Calu3 (cell line): ENCODE data around the gene MAP2. TPM values are rescaled to one million over a fixed set of nuclear protein-coding genes. Genes with fewer than 3 reads are reported as not detected.

Source experiments
- BruUV-seq: library from RNA; stranded (reverse); fragments of 400-500 nt; replicated peaks from 2 replicates; lab custom pipeline; 2021; lab: Mats Ljungman, UMichigan
- CTCF ChIA-PET: fragments of 300-600 bp; sonication (Branson Sonifier 250); formaldehyde crosslinking; loops from one replicate; lab custom pipeline; 2022; ENCODE audit warnings: antibody characterized with exemption; lab: Charles Lee
- DNase-seq: peaks from one replicate; pipeline ENCODE4 v3.0.0; 2022
- H3K27ac Mint-ChIP-seq: one replicate; pipeline ENCODE4 v1.8.0; 2022; ENCODE audit warnings: mixed read lengths; ENCODE audit not compliant: unreplicated experiment
- H3K27me3 Mint-ChIP-seq: one replicate; pipeline ENCODE4 v1.8.0; 2022; ENCODE audit warnings: mixed read lengths; ENCODE audit not compliant: unreplicated experiment
- H3K36me3 Mint-ChIP-seq: one replicate; pipeline ENCODE4 v1.8.0; 2022; ENCODE audit warnings: mild to moderate bottlenecking, moderate library complexity, mixed read lengths; ENCODE audit not compliant: insufficient read depth, unreplicated experiment
- H3K4me1 Mint-ChIP-seq: one replicate; pipeline ENCODE4 v1.8.0; 2022; ENCODE audit warnings: mild to moderate bottlenecking, low read depth, mixed read lengths; ENCODE audit not compliant: unreplicated experiment
- H3K4me3 Mint-ChIP-seq: one replicate; pipeline ENCODE4 v1.8.0; 2022; ENCODE audit warnings: mild to moderate bottlenecking, low read depth, moderate library complexity, mixed read lengths; ENCODE audit not compliant: unreplicated experiment
- H3K9me3 Mint-ChIP-seq: one replicate; pipeline ENCODE4 v1.8.0; 2022; ENCODE audit warnings: low read depth, mixed read lengths; ENCODE audit not compliant: unreplicated experiment
- intact Hi-C: fragments of 100-400 bp; cut with micrococcal nuclease; formaldehyde crosslinking; loops from one replicate; pipeline ENCODE4 v1.10.0; 2022; ENCODE audit not compliant: unreplicated experiment
- total RNA-seq: library from RNA; stranded (reverse); gene quantifications from 2 replicates; pipeline ENCODE4 v1.2.3, GENCODE V29; 2022
- TF ChIP-seq, protein P1 (sequence below): fragments of 200-600 bp; IDR thresholded peaks from one replicate; pipeline ENCODE4 v1.8.0; 2022; ENCODE audit warnings: antibody characterized with exemption; ENCODE audit not compliant: unreplicated experiment

The MAP2 gene
- total RNA-seq, 1 experiment from 2014 or later, result 11.2 TPM

DNA sequence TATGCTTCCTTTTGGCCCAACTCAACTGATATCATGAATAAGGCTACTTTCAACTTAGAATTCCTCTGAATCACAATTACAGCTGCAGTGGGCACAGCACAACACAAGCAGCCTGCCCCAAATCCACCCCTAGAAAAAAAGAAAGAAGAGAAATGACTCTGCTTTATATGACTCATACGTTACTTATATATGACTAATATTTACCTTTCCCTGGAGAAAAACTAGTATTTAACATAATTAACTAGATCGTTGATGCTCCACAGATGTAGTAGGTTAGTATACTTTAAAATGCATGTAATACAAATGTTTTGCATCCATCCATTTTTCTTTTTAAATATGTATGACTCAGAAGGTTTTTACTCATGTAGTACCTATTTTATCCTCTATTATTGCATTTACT, 214.5 kb downstream of the MAP2 start:
- peak overlapping the region; percentile 59 for H3K27ac Mint-ChIP-seq
- H3K9me3 Mint-ChIP-seq, result no peaks in the 10 kb centered on the region
- TF ChIP-seq, protein P1, sequence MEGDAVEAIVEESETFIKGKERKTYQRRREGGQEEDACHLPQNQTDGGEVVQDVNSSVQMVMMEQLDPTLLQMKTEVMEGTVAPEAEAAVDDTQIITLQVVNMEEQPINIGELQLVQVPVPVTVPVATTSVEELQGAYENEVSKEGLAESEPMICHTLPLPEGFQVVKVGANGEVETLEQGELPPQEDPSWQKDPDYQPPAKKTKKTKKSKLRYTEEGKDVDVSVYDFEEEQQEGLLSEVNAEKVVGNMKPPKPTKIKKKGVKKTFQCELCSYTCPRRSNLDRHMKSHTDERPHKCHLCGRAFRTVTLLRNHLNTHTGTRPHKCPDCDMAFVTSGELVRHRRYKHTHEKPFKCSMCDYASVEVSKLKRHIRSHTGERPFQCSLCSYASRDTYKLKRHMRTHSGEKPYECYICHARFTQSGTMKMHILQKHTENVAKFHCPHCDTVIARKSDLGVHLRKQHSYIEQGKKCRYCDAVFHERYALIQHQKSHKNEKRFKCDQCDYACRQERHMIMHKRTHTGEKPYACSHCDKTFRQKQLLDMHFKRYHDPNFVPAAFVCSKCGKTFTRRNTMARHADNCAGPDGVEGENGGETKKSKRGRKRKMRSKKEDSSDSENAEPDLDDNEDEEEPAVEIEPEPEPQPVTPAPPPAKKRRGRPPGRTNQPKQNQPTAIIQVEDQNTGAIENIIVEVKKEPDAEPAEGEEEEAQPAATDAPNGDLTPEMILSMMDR, result no peak
- DNase-seq, result no peak
- peaks cover 56% of the 10 kb centered on the region for H3K4me1 Mint-ChIP-seq
- no TSS peak for BruUV-seq
- H3K27me3 Mint-ChIP-seq, result no peaks in the 10 kb centered on the region
- no peak overlapping the region for H3K4me3 Mint-ChIP-seq
- no peaks in the 10 kb centered on the region for H3K36me3 Mint-ChIP-seq
- intact Hi-C loops, result no loop called here
- CTCF ChIA-PET, result no interaction called here

DNA sequence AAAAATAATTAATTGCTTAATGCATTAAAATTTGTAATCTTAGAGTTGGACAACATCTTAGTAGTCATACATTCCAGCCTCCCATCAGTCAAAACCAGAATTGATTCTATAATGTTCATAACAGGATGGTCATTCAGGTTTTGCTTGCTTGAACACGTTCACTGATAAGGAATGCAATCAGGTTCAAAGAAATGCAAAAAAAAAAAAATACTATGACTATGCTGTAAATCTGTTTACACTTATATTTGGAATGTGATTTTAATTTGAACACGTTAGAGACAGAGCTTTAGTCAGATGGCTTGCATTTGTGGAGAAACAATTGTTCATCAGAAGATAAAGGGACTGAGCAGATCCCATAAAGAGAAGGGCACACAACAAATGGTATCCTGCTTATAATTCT, 216.5 kb downstream of the MAP2 start:
- no peaks in the 10 kb centered on the region for H3K36me3 Mint-ChIP-seq
- no peak overlapping the region for H3K4me3 Mint-ChIP-seq
- intact Hi-C loops, result no loop called here
- CTCF ChIA-PET, result no interaction called here
- TF ChIP-seq, protein P1, result no peak
- no peaks in the 10 kb centered on the region for H3K27me3 Mint-ChIP-seq
- no peaks in the 10 kb centered on the region for H3K9me3 Mint-ChIP-seq
- no TSS peak for BruUV-seq
- H3K4me1 Mint-ChIP-seq, result peaks cover 58% of the 10 kb centered on the region
- peak overlapping the region; percentile 22 for H3K27ac Mint-ChIP-seq
- DNase-seq, result no peak

DNA sequence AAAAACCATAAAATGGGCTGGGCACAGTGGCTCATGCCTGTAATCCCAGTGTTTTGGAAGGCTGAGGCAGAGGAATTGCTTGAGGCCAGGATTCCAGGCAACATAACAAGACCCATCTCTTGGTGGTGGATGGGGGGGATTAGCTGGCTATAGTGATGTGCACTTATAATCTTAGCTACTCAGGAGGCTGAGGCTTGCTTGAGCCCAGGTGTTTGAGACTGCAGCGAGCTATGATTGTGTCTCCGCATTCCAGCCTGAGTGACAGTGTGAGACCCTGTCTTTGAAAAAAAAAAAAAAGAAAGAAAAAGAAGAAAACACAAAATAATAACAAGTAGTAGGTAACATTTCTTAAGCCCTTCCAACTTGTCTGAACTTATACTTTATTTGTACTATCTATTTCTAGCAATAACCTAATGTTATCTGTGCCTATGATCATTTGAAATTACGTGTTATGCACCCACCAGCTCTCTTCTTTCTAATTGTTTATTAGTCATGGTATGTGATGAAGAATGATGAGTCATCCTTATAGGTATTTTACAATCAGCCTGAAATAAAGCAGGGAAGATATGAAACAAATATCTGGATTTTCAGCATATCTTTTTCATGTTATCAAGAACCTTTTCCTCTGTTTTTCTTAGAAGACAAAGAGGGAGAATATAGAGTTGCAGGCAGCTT, 218.4 kb downstream of the MAP2 start:
- Mint-ChIP-seq H3K4me3 (no peak overlapping the region), H3K27ac (no peak overlapping the region), H3K36me3 (no peaks in the 10 kb centered on the region), H3K4me1 (peaks cover 53% of the 10 kb centered on the region), H3K27me3 (no peaks in the 10 kb centered on the region), H3K9me3 (no peaks in the 10 kb centered on the region)
- CTCF ChIA-PET, result interaction anchor here (0.7 kb wide), 1 partner anchor 319 kb away, joined by 3 read pairs; no protein-coding TSS in a partner anchor
- DNase-seq, result no peak
- intact Hi-C loops, result no loop called here
- TF ChIP-seq, protein P1, result no peak
- BruUV-seq, result no TSS peak

DNA sequence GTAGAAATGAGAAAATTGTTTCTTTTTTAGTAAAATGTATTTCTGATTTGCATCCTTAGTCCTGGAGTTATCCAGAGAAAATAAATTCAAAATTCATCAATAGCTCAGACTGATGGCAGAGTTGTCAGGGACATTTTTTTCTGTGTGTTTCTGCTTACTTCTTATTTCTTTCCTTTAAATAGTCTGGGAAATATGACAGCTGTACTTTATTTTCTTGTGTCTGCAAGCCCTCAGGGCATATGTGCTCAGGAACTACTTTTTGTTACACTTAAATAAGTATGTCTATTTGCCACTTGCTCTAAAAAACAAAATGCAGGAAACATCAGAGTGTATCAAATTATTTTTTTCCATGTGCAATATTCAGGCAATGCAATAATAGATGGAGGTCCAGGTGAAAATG, 221.0 kb downstream of the MAP2 start:
- H3K36me3 Mint-ChIP-seq, result no peaks in the 10 kb centered on the region
- TF ChIP-seq, protein P1, result no peak
- CTCF ChIA-PET, result interaction anchor here (0.7 to 1.1 kb wide), 2 partner anchors 20 to 268 kb away, joined by 3 to 4 read pairs; no protein-coding TSS in a partner anchor
- intact Hi-C loops, result no loop called here
- peaks cover 29% of the 10 kb centered on the region for H3K4me1 Mint-ChIP-seq
- no peaks in the 10 kb centered on the region for H3K27me3 Mint-ChIP-seq
- DNase-seq, result no peak
- no peak overlapping the region for H3K27ac Mint-ChIP-seq
- BruUV-seq, result no TSS peak
- no peaks in the 10 kb centered on the region for H3K9me3 Mint-ChIP-seq
- H3K4me3 Mint-ChIP-seq, result no peak overlapping the region
